ENCODE data around the gene SMYD1. TPM values are rescaled to one million over a fixed set of nuclear protein-coding genes. Genes with fewer than 3 reads are reported as not detected.
A peak's percentile ranks its signal among the peaks of the same experiment; 100 is the strongest.

Gene SMYD1
- total RNA-seq, 1 experiment from 2014 or later, result 0.50 TPM

GRCh38 chr2:88078643-88079172, 11.1 kb downstream of the SMYD1 start:
- no peak for DNase-seq (ENCODE audit: low read depth, low spot score)
- in situ Hi-C loops (cut with HindIII; ENCODE audit: low pct_unique_long_range_greater_than_20kb, low sequenced_read_pairs), result no loop called here

- in situ Hi-C loops (cut with HindIII; ENCODE audit: low pct_unique_long_range_greater_than_20kb, low sequenced_read_pairs), result no loop called here
- DNase-seq (ENCODE audit: low read depth, low spot score), result no peak
These were observed 12.9 kb downstream of the SMYD1 start for GRCh38 chr2:88080545-88080944.

- DNase-seq (ENCODE audit: low read depth, low spot score), result no peak
- in situ Hi-C loops (cut with HindIII; ENCODE audit: low pct_unique_long_range_greater_than_20kb, low sequenced_read_pairs), result no loop called here
These were observed 14.4 kb downstream of the SMYD1 start for GRCh38 chr2:88081924-88082608.

- in situ Hi-C loops (cut with HindIII; ENCODE audit: low pct_unique_long_range_greater_than_20kb, low sequenced_read_pairs), result no loop called here
- peak; percentile 99 for DNase-seq (ENCODE audit: low read depth, low spot score)
These were observed 15.2 kb downstream of the SMYD1 start for GRCh38 chr2:88082781-88083180.

GRCh38 chr2:88085099-88085498, 17.5 kb downstream of the SMYD1 start:
- DNase-seq (ENCODE audit: low read depth, low spot score), result no peak
- in situ Hi-C loops (cut with HindIII; ENCODE audit: low pct_unique_long_range_greater_than_20kb, low sequenced_read_pairs), result no loop called here

GRCh38 chr2:88085602-88086001, 18.0 kb downstream of the SMYD1 start:
- in situ Hi-C loops (cut with HindIII; ENCODE audit: low pct_unique_long_range_greater_than_20kb, low sequenced_read_pairs), result no loop called here
- no peak for DNase-seq (ENCODE audit: low read depth, low spot score)

GRCh38 chr2:88086401-88086800, 18.8 kb downstream of the SMYD1 start:
- DNase-seq (ENCODE audit: low read depth, low spot score), result no peak
- in situ Hi-C loops (cut with HindIII; ENCODE audit: low pct_unique_long_range_greater_than_20kb, low sequenced_read_pairs), result no loop called here

- in situ Hi-C loops (cut with HindIII; ENCODE audit: low pct_unique_long_range_greater_than_20kb, low sequenced_read_pairs), result no loop called here
- DNase-seq (ENCODE audit: low read depth, low spot score), result no peak
These were observed 19.4 kb downstream of the SMYD1 start for GRCh38 chr2:88087073-88087472.

GRCh38 chr2:88087763-88088162, 20.1 kb downstream of the SMYD1 start:
- DNase-seq (ENCODE audit: low read depth, low spot score), result no peak
- in situ Hi-C loops (cut with HindIII; ENCODE audit: low pct_unique_long_range_greater_than_20kb, low sequenced_read_pairs), result no loop called here

- in situ Hi-C loops (cut with HindIII; ENCODE audit: low pct_unique_long_range_greater_than_20kb, low sequenced_read_pairs), result no loop called here
- DNase-seq (ENCODE audit: low read depth, low spot score), result no peak
These were observed 21.4 kb downstream of the SMYD1 start for GRCh38 chr2:88088999-88089398.

- DNase-seq (ENCODE audit: low read depth, low spot score), result peak; percentile 74
- in situ Hi-C loops (cut with HindIII; ENCODE audit: low pct_unique_long_range_greater_than_20kb, low sequenced_read_pairs), result no loop called here
These were observed 23.0 kb downstream of the SMYD1 start for GRCh38 chr2:88090446-88091283.

GRCh38 chr2:88091943-88092342, 24.3 kb downstream of the SMYD1 start:
- in situ Hi-C loops (cut with HindIII; ENCODE audit: low pct_unique_long_range_greater_than_20kb, low sequenced_read_pairs), result no loop called here
- DNase-seq (ENCODE audit: low read depth, low spot score), result no peak

GRCh38 chr2:88092773-88093172, 25.1 kb downstream of the SMYD1 start:
- DNase-seq (ENCODE audit: low read depth, low spot score), result no peak
- in situ Hi-C loops (cut with HindIII; ENCODE audit: low pct_unique_long_range_greater_than_20kb, low sequenced_read_pairs), result no loop called here

GRCh38 chr2:88095022-88095421, 27.4 kb downstream of the SMYD1 start:
- in situ Hi-C loops (cut with HindIII; ENCODE audit: low pct_unique_long_range_greater_than_20kb, low sequenced_read_pairs), result no loop called here
- DNase-seq (ENCODE audit: low read depth, low spot score), result no peak

GRCh38 chr2:88096708-88097107, 29.1 kb downstream of the SMYD1 start:
- in situ Hi-C loops (cut with HindIII; ENCODE audit: low pct_unique_long_range_greater_than_20kb, low sequenced_read_pairs), result no loop called here
- no peak for DNase-seq (ENCODE audit: low read depth, low spot score)

GRCh38 chr2:88097192-88097591, 29.6 kb downstream of the SMYD1 start:
- in situ Hi-C loops (cut with HindIII; ENCODE audit: low pct_unique_long_range_greater_than_20kb, low sequenced_read_pairs), result no loop called here
- DNase-seq (ENCODE audit: low read depth, low spot score), result no peak

GRCh38 chr2:88097891-88098557, 30.4 kb downstream of the SMYD1 start:
- in situ Hi-C loops (cut with HindIII; ENCODE audit: low pct_unique_long_range_greater_than_20kb, low sequenced_read_pairs), result no loop called here
- DNase-seq (ENCODE audit: low read depth, low spot score), result no peak

- in situ Hi-C loops (cut with HindIII; ENCODE audit: low pct_unique_long_range_greater_than_20kb, low sequenced_read_pairs), result no loop called here
- no peak for DNase-seq (ENCODE audit: low read depth, low spot score)
These were observed 30.9 kb downstream of the SMYD1 start for GRCh38 chr2:88098558-88098900.
